ENCODE results near the gene KNDC1.

Gene KNDC1

GRCh38 chr10:133157662-133158436 lies 2.2 kb upstream of the KNDC1 start:
- no peak overlapping the region for H3K4me3 ChIP-seq (ENCODE audit: low read depth, low read length)
- DNase-seq (ENCODE audit: low read depth) = no peak
- in situ Hi-C loops (cut with HindIII; ENCODE audit: low sequenced_read_pairs) = no loop called here
- no peak for TF ChIP-seq CTCF (IDR thresholded peaks at IDR 0.05; ENCODE audit: low read depth, low read length, missing control alignments)

GRCh38 chr10:133158437-133158755 lies 1.6 kb upstream of the KNDC1 start:
- TF ChIP-seq CTCF (IDR thresholded peaks at IDR 0.05; ENCODE audit: low read depth, low read length, missing control alignments) = no peak
- in situ Hi-C loops (cut with HindIII; ENCODE audit: low sequenced_read_pairs) = no loop called here
- no peak for DNase-seq (ENCODE audit: low read depth)
- no peak overlapping the region for H3K4me3 ChIP-seq (ENCODE audit: low read depth, low read length)

- H3K4me3 ChIP-seq (ENCODE audit: low read depth, low read length) = no peak overlapping the region
- DNase-seq (ENCODE audit: low read depth) = no peak
- no peak for TF ChIP-seq CTCF (IDR thresholded peaks at IDR 0.05; ENCODE audit: low read depth, low read length, missing control alignments)
- in situ Hi-C loops (cut with HindIII; ENCODE audit: low sequenced_read_pairs) = no loop called here
Observed at GRCh38 chr10:133158756-133159610, 1.0 kb upstream of the KNDC1 start.

GRCh38 chr10:133159611-133159949 lies 439 bp upstream of the KNDC1 start:
- TF ChIP-seq CTCF (IDR thresholded peaks at IDR 0.05; ENCODE audit: low read depth, low read length, missing control alignments) = no peak
- in situ Hi-C loops (cut with HindIII; ENCODE audit: low sequenced_read_pairs) = no loop called here
- DNase-seq (ENCODE audit: low read depth) = no peak
- no peak overlapping the region for H3K4me3 ChIP-seq (ENCODE audit: low read depth, low read length)

- no peak for DNase-seq (ENCODE audit: low read depth)
- no peak for TF ChIP-seq CTCF (IDR thresholded peaks at IDR 0.05; ENCODE audit: low read depth, low read length, missing control alignments)
- H3K4me3 ChIP-seq (ENCODE audit: low read depth, low read length) = peak overlapping the region; percentile 25
- in situ Hi-C loops (cut with HindIII; ENCODE audit: low sequenced_read_pairs) = no loop called here
Observed at GRCh38 chr10:133160826-133161471, 930 bp downstream of the KNDC1 start.

- in situ Hi-C loops (cut with HindIII; ENCODE audit: low sequenced_read_pairs) = no loop called here
- no peak for TF ChIP-seq CTCF (IDR thresholded peaks at IDR 0.05; ENCODE audit: low read depth, low read length, missing control alignments)
- no peak overlapping the region for H3K4me3 ChIP-seq (ENCODE audit: low read depth, low read length)
- DNase-seq (ENCODE audit: low read depth) = no peak
Observed at GRCh38 chr10:133161486-133162109, 1.6 kb downstream of the KNDC1 start.

Measured in astrocyte of the cerebellum (primary cell).